ENCODE data around the gene SRMS.
A peak's percentile ranks its signal among the peaks of the same experiment; 100 is the strongest.
"Not testable (repeated sequence)": the region's sequence is repeated elsewhere in the genome, so short reads cannot be mapped to it uniquely, and the experiment has no call there.

The SRMS gene

DNA sequence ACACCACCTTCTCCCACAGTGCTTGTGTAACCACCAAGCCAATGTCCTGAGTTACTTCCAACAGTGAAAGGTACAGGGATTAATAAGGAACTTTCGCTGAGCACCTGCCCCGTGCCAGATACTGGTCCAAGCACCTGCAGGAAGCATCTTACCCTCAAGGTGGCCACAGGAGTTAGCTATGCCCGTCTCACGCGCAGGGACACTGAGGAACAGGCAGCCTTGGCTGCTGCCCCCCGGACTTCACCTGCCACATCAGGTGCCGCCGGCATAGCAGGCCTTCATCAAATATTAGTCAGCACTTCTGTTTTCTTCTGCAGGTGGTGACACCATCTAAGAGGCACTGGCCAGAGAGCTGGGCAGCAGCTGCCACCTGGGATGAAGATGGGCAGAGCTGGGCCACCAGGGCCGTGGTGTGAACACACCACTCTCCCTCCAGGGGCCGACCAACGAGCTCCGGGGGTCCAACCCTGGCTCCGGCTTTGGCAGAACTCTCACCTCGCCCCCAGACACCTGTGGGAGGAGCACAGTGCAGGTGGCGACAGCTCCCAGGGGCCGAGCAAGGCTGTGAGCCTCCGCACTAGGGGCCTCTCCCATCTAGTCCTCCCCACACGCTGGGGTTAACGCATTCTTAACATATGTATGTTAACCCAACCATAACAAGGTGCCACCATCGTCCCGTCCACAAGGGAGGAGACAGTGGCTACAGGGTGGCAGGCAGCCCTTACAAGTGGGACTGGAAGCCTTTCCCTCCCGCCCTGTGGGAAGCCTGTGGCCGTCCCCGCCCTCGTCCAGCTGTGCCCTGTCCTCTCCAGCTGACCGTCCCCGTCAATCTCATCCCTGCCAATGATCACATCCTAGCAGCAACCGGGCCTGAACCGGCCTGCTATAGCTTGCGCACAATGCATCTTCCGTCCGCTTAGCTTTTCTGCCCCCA, 29.9 kb downstream of the SRMS start:
- Histone ChIP-seq H2BK5ac (ENCODE audit: low read length) (no peak overlapping the region), H3K36me3 (replicated peaks in 1 of 2; ENCODE audit: control insufficient read depth in 2 of 2, insufficient read depth in 2 of 2, low read length in 2 of 2) (peaks cover 7 to 36% of the 10 kb centered on the region in 2 donors), H2BK15ac (ENCODE audit: low read length) (peak overlapping the region; percentile 81), H2BK12ac (ENCODE audit: low read length) (no peak overlapping the region), H3K14ac (ENCODE audit: low read length) (peak overlapping the region; percentile 47), H2AFZ (ENCODE audit: low read length) (no peak overlapping the region), H4K8ac (ENCODE audit: low read depth, low read length) (no peak overlapping the region), H3K4me3 (ENCODE audit: low read length in 2 of 2) (no peak overlapping the region), H2BK120ac (ENCODE audit: low read depth, low read length) (no peak overlapping the region), H3K27me3 (ENCODE audit: control insufficient read depth in 3 of 3, insufficient read depth in 3 of 3, low read depth in 1 of 3, low read length in 3 of 3) (peaks cover 0 to 4% (median 0%) of the 10 kb centered on the region in 3 experiments), H3K23ac (ENCODE audit: low read depth, low read length, poor library complexity) (peak overlapping the region; percentile 96), H3K4me2 (ENCODE audit: insufficient read depth, low read length, poor library complexity, severe bottlenecking) (no peak overlapping the region), H4K91ac (ENCODE audit: low read depth, low read length, poor library complexity) (no peak overlapping the region), H3K4me1 (ENCODE audit: control insufficient read depth in 2 of 2, insufficient read depth in 1 of 2, low read depth in 1 of 2, low read length in 2 of 2) (peaks cover 12 to 13% of the 10 kb centered on the region in 2 donors), H3K79me1 (ENCODE audit: low read depth, low read length) (peaks cover 21% of the 10 kb centered on the region), H3K9me3 (replicated peaks in 1 of 2; ENCODE audit: control insufficient read depth in 2 of 2, insufficient read depth in 1 of 2, low read depth in 1 of 2, low read length in 2 of 2) (peaks cover 2 to 7% of the 10 kb centered on the region in 2 donors), H2AK5ac (ENCODE audit: low read depth, low read length) (peak overlapping the region; percentile 99), H3K4ac (ENCODE audit: low read length) (peak overlapping the region; percentile 84), H3K27ac (replicated peaks; ENCODE audit: low read length) (no peak overlapping the region), H3K18ac (ENCODE audit: low read length) (peak overlapping the region; percentile 57), H3K9ac (ENCODE audit: low read depth, low read length, poor library complexity) (no peak overlapping the region)
- no peak for DNase-seq (ENCODE audit: low spot score)
- WGBS, 2 donors (ENCODE audit: extremely low coverage in 2 of 2, insufficient read length in 2 of 2, insufficient replicate concordance in 1 of 2) = no CpG with 5 or more reads among the region's 32 CpGs

GRCh38 chr20:63514520-63514919, 33.0 kb downstream of the SRMS start:
- H4K8ac ChIP-seq (ENCODE audit: low read depth, low read length); H3K27ac ChIP-seq (replicated peaks; ENCODE audit: low read length); H3K79me1 ChIP-seq (ENCODE audit: low read depth, low read length); H2BK12ac ChIP-seq (ENCODE audit: low read length); H3K23ac ChIP-seq (ENCODE audit: low read depth, low read length, poor library complexity); H2BK120ac ChIP-seq (ENCODE audit: low read depth, low read length); H3K4ac ChIP-seq (ENCODE audit: low read length); H3K27me3 ChIP-seq (ENCODE audit: control insufficient read depth in 3 of 3, insufficient read depth in 3 of 3, low read depth in 1 of 3, low read length in 3 of 3); H2BK15ac ChIP-seq (ENCODE audit: low read length); H2AFZ ChIP-seq (ENCODE audit: low read length); H2AK5ac ChIP-seq (ENCODE audit: low read depth, low read length); H3K14ac ChIP-seq (ENCODE audit: low read length); DNase-seq (ENCODE audit: low spot score); H4K91ac ChIP-seq (ENCODE audit: low read depth, low read length, poor library complexity); H3K9ac ChIP-seq (ENCODE audit: low read depth, low read length, poor library complexity); H3K4me2 ChIP-seq (ENCODE audit: insufficient read depth, low read length, poor library complexity, severe bottlenecking); H2BK5ac ChIP-seq (ENCODE audit: low read length); H3K18ac ChIP-seq (ENCODE audit: low read length); H3K4me3 ChIP-seq (ENCODE audit: low read length in 2 of 2); H3K4me1 ChIP-seq (ENCODE audit: control insufficient read depth in 2 of 2, insufficient read depth in 1 of 2, low read depth in 1 of 2, low read length in 2 of 2); H3K9me3 ChIP-seq (replicated peaks in 1 of 2; ENCODE audit: control insufficient read depth in 2 of 2, insufficient read depth in 1 of 2, low read depth in 1 of 2, low read length in 2 of 2): not testable (repeated sequence)
- no CpG with 5 or more reads among the region's 10 CpGs for WGBS, 2 donors (ENCODE audit: extremely low coverage in 2 of 2, insufficient read length in 2 of 2, insufficient replicate concordance in 1 of 2)
- H3K36me3 ChIP-seq (replicated peaks in 1 of 2; ENCODE audit: control insufficient read depth in 2 of 2, insufficient read depth in 2 of 2, low read length in 2 of 2) = peaks cover 0 to 21% of the 10 kb centered on the region in 2 donors

GRCh38 chr20:63513207-63513606, 34.3 kb downstream of the SRMS start:
- H3K14ac ChIP-seq (ENCODE audit: low read length) = no peak overlapping the region
- no peak overlapping the region for H2BK15ac ChIP-seq (ENCODE audit: low read length)
- no peak overlapping the region for H2AFZ ChIP-seq (ENCODE audit: low read length)
- H3K79me1 ChIP-seq (ENCODE audit: low read depth, low read length) = peaks cover 3% of the 10 kb centered on the region
- H3K27ac ChIP-seq (replicated peaks; ENCODE audit: low read length) = no peak overlapping the region
- no peak overlapping the region for H3K23ac ChIP-seq (ENCODE audit: low read depth, low read length, poor library complexity)
- H3K4me2 ChIP-seq (ENCODE audit: insufficient read depth, low read length, poor library complexity, severe bottlenecking) = no peak overlapping the region
- H3K4me1 ChIP-seq (ENCODE audit: control insufficient read depth in 2 of 2, insufficient read depth in 1 of 2, low read depth in 1 of 2, low read length in 2 of 2) = no peaks in the 10 kb centered on the region
- H3K9me3 ChIP-seq (replicated peaks in 1 of 2; ENCODE audit: control insufficient read depth in 2 of 2, insufficient read depth in 1 of 2, low read depth in 1 of 2, low read length in 2 of 2) = peaks cover 2 to 7% of the 10 kb centered on the region in 2 donors
- no peak overlapping the region for H3K18ac ChIP-seq (ENCODE audit: low read length)
- H3K36me3 ChIP-seq (replicated peaks in 1 of 2; ENCODE audit: control insufficient read depth in 2 of 2, insufficient read depth in 2 of 2, low read length in 2 of 2) = peaks cover 0 to 14% of the 10 kb centered on the region in 2 donors
- H4K8ac ChIP-seq (ENCODE audit: low read depth, low read length) = no peak overlapping the region
- WGBS, 2 donors (ENCODE audit: extremely low coverage in 2 of 2, insufficient read length in 2 of 2, insufficient replicate concordance in 1 of 2) = no CpG with 5 or more reads among the region's 3 CpGs
- H3K9ac ChIP-seq (ENCODE audit: low read depth, low read length, poor library complexity) = no peak overlapping the region
- peaks cover 0 to 3% (median 0%) of the 10 kb centered on the region in 3 experiments for H3K27me3 ChIP-seq (ENCODE audit: control insufficient read depth in 3 of 3, insufficient read depth in 3 of 3, low read depth in 1 of 3, low read length in 3 of 3)
- H3K4ac ChIP-seq (ENCODE audit: low read length) = no peak overlapping the region
- no peak overlapping the region for H2BK5ac ChIP-seq (ENCODE audit: low read length)
- no peak overlapping the region for H2BK120ac ChIP-seq (ENCODE audit: low read depth, low read length)
- no peak for DNase-seq (ENCODE audit: low spot score)
- H2AK5ac ChIP-seq (ENCODE audit: low read depth, low read length) = no peak overlapping the region
- H4K91ac ChIP-seq (ENCODE audit: low read depth, low read length, poor library complexity) = no peak overlapping the region
- no peak overlapping the region for H2BK12ac ChIP-seq (ENCODE audit: low read length)
- no peak overlapping the region for H3K4me3 ChIP-seq (ENCODE audit: low read length in 2 of 2)

GRCh38 chr20:63509088-63509564, 38.4 kb downstream of the SRMS start:
- no peak for DNase-seq (ENCODE audit: low spot score)
- Histone ChIP-seq H2BK15ac (ENCODE audit: low read length) (no peak overlapping the region), H3K23ac (ENCODE audit: low read depth, low read length, poor library complexity) (no peak overlapping the region), H3K27me3 (ENCODE audit: control insufficient read depth in 3 of 3, insufficient read depth in 3 of 3, low read depth in 1 of 3, low read length in 3 of 3) (peaks cover 0 to 5% (median 0%) of the 10 kb centered on the region in 3 experiments), H3K18ac (ENCODE audit: low read length) (no peak overlapping the region), H2BK120ac (ENCODE audit: low read depth, low read length) (no peak overlapping the region), H3K27ac (replicated peaks; ENCODE audit: low read length) (no peak overlapping the region), H3K4me2 (ENCODE audit: insufficient read depth, low read length, poor library complexity, severe bottlenecking) (no peak overlapping the region), H2AK5ac (ENCODE audit: low read depth, low read length) (no peak overlapping the region), H4K91ac (ENCODE audit: low read depth, low read length, poor library complexity) (no peak overlapping the region), H4K8ac (ENCODE audit: low read depth, low read length) (no peak overlapping the region), H3K4me1 (ENCODE audit: control insufficient read depth in 2 of 2, insufficient read depth in 1 of 2, low read depth in 1 of 2, low read length in 2 of 2) (no peaks in the 10 kb centered on the region), H3K9ac (ENCODE audit: low read depth, low read length, poor library complexity) (no peak overlapping the region), H3K4ac (ENCODE audit: low read length) (no peak overlapping the region), H3K14ac (ENCODE audit: low read length) (no peak overlapping the region), H3K9me3 (replicated peaks in 1 of 2; ENCODE audit: control insufficient read depth in 2 of 2, insufficient read depth in 1 of 2, low read depth in 1 of 2, low read length in 2 of 2) (peaks cover 9 to 27% of the 10 kb centered on the region in 2 donors), H2BK5ac (ENCODE audit: low read length) (no peak overlapping the region), H3K36me3 (replicated peaks in 1 of 2; ENCODE audit: control insufficient read depth in 2 of 2, insufficient read depth in 2 of 2, low read length in 2 of 2) (no peaks in the 10 kb centered on the region), H3K79me1 (ENCODE audit: low read depth, low read length) (no peaks in the 10 kb centered on the region), H3K4me3 (ENCODE audit: low read length in 2 of 2) (no peak overlapping the region), H2BK12ac (ENCODE audit: low read length) (no peak overlapping the region), H2AFZ (ENCODE audit: low read length) (no peak overlapping the region)
- WGBS, 2 donors (ENCODE audit: extremely low coverage in 2 of 2, insufficient read length in 2 of 2, insufficient replicate concordance in 1 of 2) = no CpG with 5 or more reads among the region's 9 CpGs
